Measurements from ENCODE around the gene ACSBG1.

DNA sequence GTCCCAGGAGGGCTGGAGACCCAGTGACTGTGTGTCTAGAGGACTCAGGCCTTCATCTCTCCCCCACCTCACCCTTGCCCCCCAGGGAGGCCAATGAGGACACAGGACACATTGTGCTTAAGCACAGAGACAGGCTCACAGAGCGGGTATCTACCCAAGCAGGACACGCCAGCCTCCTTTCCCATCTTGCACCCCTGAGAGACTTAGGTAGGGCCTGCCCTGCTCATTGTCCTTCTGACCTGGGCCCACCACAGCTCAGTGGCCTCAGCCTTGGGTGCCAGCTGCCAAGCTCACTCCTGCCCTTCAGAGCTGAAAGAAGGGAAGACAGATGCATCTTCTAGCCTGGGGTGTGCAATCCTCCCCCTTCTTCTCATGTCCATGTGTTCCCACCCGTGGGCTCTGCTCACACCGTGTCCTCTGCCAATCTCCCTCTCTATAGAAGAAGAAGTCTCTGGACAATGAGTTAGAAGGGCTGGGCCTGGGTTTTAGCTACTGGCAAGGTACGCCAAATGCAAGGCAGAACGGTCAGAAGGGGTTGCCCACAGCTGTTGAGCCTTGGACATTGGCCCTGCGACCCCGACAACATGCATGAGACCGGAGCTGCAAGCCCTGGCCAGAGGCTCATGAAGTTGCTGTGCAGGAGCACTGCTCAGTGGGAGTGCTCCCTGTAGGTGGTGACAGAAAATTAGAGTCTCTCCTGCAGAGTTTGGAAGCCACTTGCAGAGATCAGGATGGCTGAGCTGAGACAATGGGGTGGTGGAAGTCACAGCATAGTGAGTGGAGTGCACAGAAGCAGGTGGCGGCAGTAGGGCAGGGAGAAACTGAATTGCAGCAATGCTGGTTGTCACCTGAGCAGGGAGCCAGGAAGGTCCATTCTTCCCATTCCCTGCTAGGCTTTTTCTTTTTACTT lies 32.8 kb downstream of the ACSBG1 start:
- TF ChIP-seq EZH2 (IDR thresholded peaks at IDR 0.05; ENCODE audit: insufficient read depth, poor library complexity, severe bottlenecking) (no peak), EZH2phosphoT487 (IDR thresholded peaks at IDR 0.05; ENCODE audit: insufficient read depth, low read depth) (no peak)

Data from GM23248 (cell line).